Muscle layer of duodenum (tissue), 2 donors: ENCODE measurements around the gene SPG7.

ENCODE experiments used
- H3K27ac ChIP-seq: one replicate; pipeline ENCODE4 v1.7.0; 2013; ENCODE audit warnings: mild to moderate bottlenecking, low read length
- H3K27me3 ChIP-seq: one replicate; pipeline ENCODE4 v1.7.0; 2013; ENCODE audit warnings: low read depth, mild to moderate bottlenecking, control low read depth, low read length
- H3K36me3 ChIP-seq, 2 donors: one replicate each; pipeline ENCODE4 v1.7.0; 2013; ENCODE audit warnings: low read length in 2 of 2, control low read depth in 1 of 2, mild to moderate bottlenecking in 1 of 2; ENCODE audit not compliant: insufficient read depth in 2 of 2, control insufficient read depth in 1 of 2
- H3K4me1 ChIP-seq, 2 donors: one replicate each; pipeline ENCODE4 v1.7.0; 2013; ENCODE audit warnings: low read length in 2 of 2, mild to moderate bottlenecking in 2 of 2, control low read depth in 1 of 2, moderate library complexity in 1 of 2; ENCODE audit not compliant: insufficient read depth in 2 of 2, control insufficient read depth in 1 of 2
- H3K4me3 ChIP-seq, 2 donors: one replicate each; pipeline ENCODE4 v1.7.0; 2013; ENCODE audit warnings: low read length in 2 of 2, low read depth in 1 of 2, mild to moderate bottlenecking in 1 of 2
- H3K9me3 ChIP-seq, 2 donors: one replicate each; pipeline ENCODE4 v1.7.0; 2013; ENCODE audit warnings: low read length in 2 of 2, control low read depth in 1 of 2, mild to moderate bottlenecking in 1 of 2; ENCODE audit not compliant: control insufficient read depth in 1 of 2
- donor health status: healthy.

SPG7 gene

GRCh38 chr16:89549007-89549700 is 41.0 kb downstream of the SPG7 start:
- Histone ChIP-seq H3K9me3 (no peaks in the 10 kb centered on the region), H3K36me3 (peaks cover 12 to 93% of the 10 kb centered on the region in 2 donors), H3K4me3 (no peak overlapping the region), H3K27me3 (no peaks in the 10 kb centered on the region), H3K4me1 (no peaks in the 10 kb centered on the region), H3K27ac (no peak overlapping the region)

- Histone ChIP-seq H3K4me3 (no peak overlapping the region), H3K36me3 (peaks cover 10 to 94% of the 10 kb centered on the region in 2 donors), H3K9me3 (no peaks in the 10 kb centered on the region), H3K27ac (no peak overlapping the region), H3K4me1 (no peaks in the 10 kb centered on the region), H3K27me3 (no peaks in the 10 kb centered on the region)
These were observed 42.3 kb downstream of the SPG7 start for GRCh38 chr16:89550421-89551007.

- H3K36me3 ChIP-seq: peaks cover 18 to 94% of the 10 kb centered on the region in 2 donors
- no peaks in the 10 kb centered on the region for H3K4me1 ChIP-seq
- no peak overlapping the region for H3K4me3 ChIP-seq
- H3K9me3 ChIP-seq: no peaks in the 10 kb centered on the region
- no peak overlapping the region for H3K27ac ChIP-seq
- no peaks in the 10 kb centered on the region for H3K27me3 ChIP-seq
These were observed 44.1 kb downstream of the SPG7 start for GRCh38 chr16:89552329-89552728.

GRCh38 chr16:89552913-89553312 is 44.7 kb downstream of the SPG7 start:
- peaks cover 17 to 90% of the 10 kb centered on the region in 2 donors for H3K36me3 ChIP-seq
- H3K27me3 ChIP-seq: no peaks in the 10 kb centered on the region
- no peaks in the 10 kb centered on the region for H3K9me3 ChIP-seq
- H3K27ac ChIP-seq: no peak overlapping the region
- H3K4me1 ChIP-seq: peaks cover 0 to 4% of the 10 kb centered on the region in 2 donors
- no peak overlapping the region for H3K4me3 ChIP-seq

GRCh38 chr16:89553733-89554132 is 45.5 kb downstream of the SPG7 start:
- Histone ChIP-seq H3K27ac (no peak overlapping the region), H3K36me3 (peaks cover 11 to 81% of the 10 kb centered on the region in 2 donors), H3K9me3 (no peaks in the 10 kb centered on the region), H3K4me1 (peaks cover 0 to 6% of the 10 kb centered on the region in 2 donors), H3K27me3 (no peaks in the 10 kb centered on the region), H3K4me3 (no peak overlapping the region)

DNA sequence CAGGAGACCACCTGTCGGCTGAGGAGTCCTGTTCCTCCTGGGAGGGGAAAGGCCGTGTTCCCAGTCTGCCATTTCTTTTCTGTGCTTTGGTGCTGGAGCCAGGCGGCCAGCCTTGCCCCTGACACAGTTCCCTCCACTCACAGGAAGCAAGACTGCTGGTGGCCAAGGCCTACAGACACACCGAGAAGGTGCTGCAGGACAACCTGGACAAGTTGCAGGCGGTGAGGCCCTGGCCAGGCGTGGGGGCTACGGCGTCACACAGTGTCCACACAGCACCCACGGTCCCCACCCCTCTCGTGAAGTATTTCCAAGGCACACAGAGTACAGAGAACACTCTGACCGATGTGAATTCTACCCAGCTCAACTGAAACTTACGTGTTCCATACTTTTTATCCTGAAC is 46.1 kb downstream of the SPG7 start:
- H3K36me3 ChIP-seq: peaks cover 11 to 76% of the 10 kb centered on the region in 2 donors
- H3K27me3 ChIP-seq: no peaks in the 10 kb centered on the region
- no peaks in the 10 kb centered on the region for H3K9me3 ChIP-seq
- no peak overlapping the region for H3K4me3 ChIP-seq
- peaks cover 0 to 6% of the 10 kb centered on the region in 2 donors for H3K4me1 ChIP-seq
- no peak overlapping the region for H3K27ac ChIP-seq

- Histone ChIP-seq H3K4me1 (peaks cover 0 to 10% of the 10 kb centered on the region in 2 donors), H3K36me3 (peaks cover 11 to 74% of the 10 kb centered on the region in 2 donors), H3K4me3 (no peak overlapping the region), H3K27ac (no peak overlapping the region), H3K9me3 (no peaks in the 10 kb centered on the region), H3K27me3 (no peaks in the 10 kb centered on the region)
These were observed 47.1 kb downstream of the SPG7 start for GRCh38 chr16:89555265-89555664.

- no peak overlapping the region for H3K27ac ChIP-seq
- H3K27me3 ChIP-seq: no peaks in the 10 kb centered on the region
- H3K9me3 ChIP-seq: no peaks in the 10 kb centered on the region
- peaks cover 0 to 10% of the 10 kb centered on the region in 2 donors for H3K4me1 ChIP-seq
- H3K36me3 ChIP-seq: peaks cover 11 to 70% of the 10 kb centered on the region in 2 donors
- H3K4me3 ChIP-seq: no peak overlapping the region
These were observed 47.6 kb downstream of the SPG7 start for GRCh38 chr16:89555780-89556179.

DNA sequence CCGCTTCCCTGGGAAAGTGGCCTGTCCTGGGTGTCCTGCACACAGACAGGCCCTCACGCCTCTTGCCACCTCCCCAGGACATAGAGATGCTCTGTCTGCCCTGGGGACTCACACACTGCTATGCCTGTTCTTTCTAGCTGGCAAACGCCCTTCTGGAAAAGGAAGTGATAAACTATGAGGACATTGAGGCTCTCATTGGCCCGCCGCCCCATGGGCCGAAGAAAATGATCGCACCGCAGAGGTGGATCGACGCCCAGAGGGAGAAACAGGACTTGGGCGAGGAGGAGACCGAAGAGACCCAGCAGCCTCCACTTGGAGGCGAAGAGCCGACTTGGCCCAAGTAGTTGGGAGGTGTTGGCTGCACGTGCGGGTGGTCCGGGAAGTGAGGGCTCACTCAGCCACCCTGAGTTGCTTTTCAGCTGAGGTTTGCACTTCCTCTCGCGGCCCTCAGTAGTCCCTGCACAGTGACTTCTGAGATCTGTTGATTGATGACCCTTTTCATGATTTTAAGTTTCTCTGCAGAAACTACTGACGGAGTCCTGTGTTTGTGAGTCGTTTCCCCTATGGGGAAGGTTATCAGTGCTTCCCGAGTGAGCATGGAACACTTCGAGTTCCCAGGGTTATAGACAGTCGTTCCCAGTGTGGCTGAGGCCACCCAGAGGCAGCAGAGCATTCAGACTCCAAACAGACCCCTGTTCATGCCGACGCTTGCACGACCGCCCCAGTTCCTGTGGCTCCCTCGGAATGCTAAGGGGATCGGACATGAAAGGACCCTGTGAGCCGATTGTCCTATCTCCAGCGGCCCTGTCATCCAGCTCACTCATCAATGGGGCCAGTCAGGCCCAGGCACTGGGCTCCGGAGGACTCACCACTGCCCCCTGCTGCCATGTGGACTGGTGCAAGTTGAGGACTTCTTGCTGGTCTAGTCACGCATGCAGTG is 48.8 kb downstream of the SPG7 start:
- Histone ChIP-seq H3K27ac (no peak overlapping the region), H3K36me3 (peaks cover 18 to 63% of the 10 kb centered on the region in 2 donors)

DNA sequence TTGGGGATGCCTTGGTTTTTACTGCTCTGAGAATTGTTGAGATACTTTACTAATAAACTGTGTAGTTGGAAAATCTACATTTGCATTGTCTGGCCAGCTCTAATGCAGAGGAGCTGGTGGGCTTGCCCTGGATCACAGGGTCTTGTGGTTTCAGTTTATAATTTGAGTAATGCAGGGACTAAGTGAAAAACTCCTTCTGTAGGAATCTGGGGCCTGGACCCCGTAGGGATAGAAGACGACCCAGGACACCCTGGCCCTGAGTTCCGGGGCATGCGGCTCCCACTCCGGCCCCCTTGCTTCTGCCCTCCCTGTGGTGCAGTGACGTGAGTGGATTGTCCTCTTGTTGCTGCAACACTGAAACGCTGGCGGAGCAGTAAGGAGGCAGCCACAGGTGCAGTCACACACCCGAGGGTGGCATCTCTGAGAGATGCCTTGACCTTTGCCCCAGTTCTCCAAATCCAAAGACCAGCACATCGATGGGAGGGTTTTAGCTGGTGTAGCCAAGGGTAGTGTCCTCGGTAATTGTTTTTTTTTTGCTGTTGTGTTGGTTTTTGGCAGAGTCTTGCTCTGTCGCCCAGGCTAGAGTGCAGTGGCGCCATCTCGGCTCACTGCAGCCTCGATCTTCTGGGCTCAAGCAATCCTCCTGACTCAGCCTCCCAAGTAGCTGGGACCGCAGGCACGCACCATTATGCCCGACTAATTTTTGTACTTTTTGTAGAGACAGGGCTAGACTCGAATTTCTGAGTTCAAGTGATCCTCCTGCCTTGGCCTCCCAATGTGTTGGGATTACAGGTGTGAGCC is 49.7 kb downstream of the SPG7 start:
- peaks cover 27 to 63% of the 10 kb centered on the region in 2 donors for H3K36me3 ChIP-seq
- no peak overlapping the region for H3K27ac ChIP-seq
- peaks cover 6 to 21% of the 10 kb centered on the region in 2 donors for H3K4me1 ChIP-seq
- no peak overlapping the region for H3K4me3 ChIP-seq
- H3K27me3 ChIP-seq: no peaks in the 10 kb centered on the region
- no peaks in the 10 kb centered on the region for H3K9me3 ChIP-seq

More for the DNA sequence above, 48.8 kb downstream of the SPG7 start:
- Histone ChIP-seq H3K9me3 (no peaks in the 10 kb centered on the region), H3K4me1 (peaks cover 4 to 17% of the 10 kb centered on the region in 2 donors), H3K4me3 (no peak overlapping the region), H3K27me3 (no peaks in the 10 kb centered on the region)
